IMR-90 (cell line): ENCODE measurements around the gene SCGB1A1. TPM values are rescaled to one million over a fixed set of nuclear protein-coding genes. Genes with fewer than 3 reads are reported as not detected.

Source experiments
- ATAC-seq: fragments of 200-7000 bp; cut with Tn5 transposase; 2 replicates; pipeline ENCODE4 v1.9.1; 2020; ENCODE audit warnings: low read depth, mild to moderate bottlenecking, moderate library complexity
- BruUV-seq: library from RNA; stranded (reverse); fragments of 400-500 nt; replicated peaks from 2 replicates; lab custom pipeline; 2021; lab: Mats Ljungman, UMichigan
- CTCF ChIA-PET: fragments of 300-600 bp; formaldehyde crosslinking; extraction: SDS; loops from one replicate; lab custom pipeline; 2021; ENCODE audit warnings: antibody characterized with exemption; lab: Yijun Ruan, JAX
- POLR2A ChIA-PET: fragments of 300-600 bp; sonication (Branson Sonifier 250); formaldehyde crosslinking; loops from one replicate; lab custom pipeline; 2022; ENCODE audit warnings: antibody characterized with exemption; ENCODE audit not compliant: unreplicated experiment; lab: Charles Lee
- DNase-seq: peaks from one replicate; pipeline ENCODE4 v3.0.0; 2013
- H2AFZ ChIP-seq: replicated peaks from 2 replicates; pipeline ENCODE3; 2013; ENCODE audit warnings: low read length, mild to moderate bottlenecking; ENCODE audit not compliant: poor library complexity
- H2AK5ac ChIP-seq: 2 replicates; pipeline ENCODE4 v1.6.1; 2013; ENCODE audit warnings: low read depth, low read length, inconsistent platforms
- H2AK9ac ChIP-seq: replicated peaks from 2 replicates; pipeline ENCODE3; 2013; ENCODE audit warnings: mild to moderate bottlenecking, low read depth, low read length, moderate library complexity; ENCODE audit not compliant: poor library complexity
- H2BK120ac ChIP-seq: 2 replicates; pipeline ENCODE4 v1.6.1; 2013; ENCODE audit warnings: low read depth, low read length, inconsistent platforms
- H2BK15ac ChIP-seq: 3 replicates; pipeline ENCODE4 v1.6.1; 2013; ENCODE audit warnings: low read depth, low read length, inconsistent platforms
- H2BK20ac ChIP-seq: 2 replicates; pipeline ENCODE4 v1.6.1; 2013; ENCODE audit warnings: low read depth, mild to moderate bottlenecking, inconsistent platforms, low read length, moderate library complexity
- H2BK5ac ChIP-seq: 2 replicates; pipeline ENCODE4 v1.6.1; 2013; ENCODE audit warnings: mild to moderate bottlenecking, low read depth, low read length, inconsistent platforms; ENCODE audit not compliant: poor library complexity, severe bottlenecking
- H3K14ac ChIP-seq: replicated peaks from 2 replicates; pipeline ENCODE4 v1.6.1; 2013; ENCODE audit warnings: low read depth, low read length, inconsistent platforms
- H3K18ac ChIP-seq: 2 replicates; pipeline ENCODE4 v1.6.1; 2013; ENCODE audit warnings: low read depth, low read length, control low read depth
- H3K23ac ChIP-seq: 2 replicates; pipeline ENCODE4 v1.6.1; 2013; ENCODE audit warnings: low read depth, low read length, inconsistent platforms
- H3K27ac ChIP-seq: 2 replicates; pipeline ENCODE4 v1.5.1; 2013; ENCODE audit warnings: mild to moderate bottlenecking, control low read depth, low read length; ENCODE audit not compliant: insufficient read depth
- H3K27me3 ChIP-seq: 2 replicates; pipeline ENCODE4 v1.6.1; 2013; ENCODE audit warnings: low read length; ENCODE audit not compliant: control insufficient read depth, insufficient read depth
- H3K36me3 ChIP-seq: 2 replicates; pipeline ENCODE4 v1.6.1; 2013; ENCODE audit warnings: low read length, mixed read lengths; ENCODE audit not compliant: control insufficient read depth, insufficient read depth
- H3K4ac ChIP-seq: 2 replicates; pipeline ENCODE4 v1.6.1; 2013; ENCODE audit warnings: low read depth, low read length, inconsistent platforms
- H3K4me1 ChIP-seq: 2 replicates; pipeline ENCODE4 v1.6.1; 2013; ENCODE audit warnings: low read length, mixed read lengths; ENCODE audit not compliant: control insufficient read depth, insufficient read depth
- H3K4me2 ChIP-seq: 2 replicates; pipeline ENCODE4 v1.6.1; 2013; ENCODE audit warnings: low read depth, mild to moderate bottlenecking, control low read depth, low read length, moderate library complexity
- H3K4me3 ChIP-seq: 2 replicates; pipeline ENCODE4 v1.5.1; 2013; ENCODE audit warnings: low read depth, mild to moderate bottlenecking, control low read depth, low read length, moderate library complexity; ENCODE audit not compliant: insufficient read depth
- H3K56ac ChIP-seq: 2 replicates; pipeline ENCODE4 v1.6.1; 2013; ENCODE audit warnings: low read length, inconsistent platforms; ENCODE audit not compliant: insufficient read depth; ENCODE audit errors: extremely low read depth
- H3K79me1 ChIP-seq, 2 experiments: 2 replicates each; pipeline ENCODE4 v1.6.1; 2013; ENCODE audit warnings: low read length in 2 of 2, inconsistent platforms in 1 of 2, low read depth in 1 of 2
- H3K9ac ChIP-seq: 2 replicates; pipeline ENCODE4 v1.6.1; 2013; ENCODE audit warnings: low read depth, low read length, control low read depth
- H3K9me1 ChIP-seq: 2 replicates; pipeline ENCODE4 v1.6.1; 2013; ENCODE audit warnings: low read length, inconsistent platforms; ENCODE audit not compliant: insufficient read depth
- H3K9me3 ChIP-seq: 2 replicates; pipeline ENCODE4 v1.6.1; 2013; ENCODE audit warnings: low read length; ENCODE audit not compliant: control insufficient read depth, insufficient read depth
- H4K20me1 ChIP-seq: 2 replicates; pipeline ENCODE4 v1.6.1; 2013; ENCODE audit warnings: low read length, inconsistent platforms; ENCODE audit not compliant: insufficient read depth
- H4K5ac ChIP-seq: 2 replicates; pipeline ENCODE4 v1.6.1; 2013; ENCODE audit warnings: mild to moderate bottlenecking, low read depth, low read length, control low read depth
- H4K8ac ChIP-seq, 2 experiments: 2 replicates each; pipeline ENCODE4 v1.6.1; 2013; ENCODE audit warnings: low read depth in 2 of 2, low read length in 2 of 2, control low read depth in 1 of 2, inconsistent platforms in 1 of 2
- H4K91ac ChIP-seq: 2 replicates; pipeline ENCODE4 v1.6.1; 2013; ENCODE audit warnings: low read depth, low read length, inconsistent platforms; ENCODE audit not compliant: insufficient read depth
- CHD1 ChIP-seq: IDR thresholded peaks from 2 replicates; pipeline ENCODE4 v1.6.1; 2012; ENCODE audit warnings: low read depth, low read length, improper control_type of control experiment
- MAZ ChIP-seq: IDR thresholded peaks from 2 replicates; pipeline ENCODE4 v1.6.1; 2012; ENCODE audit warnings: low read depth, mild to moderate bottlenecking, low read length, improper control_type of control experiment, moderate library complexity, borderline replicate concordance
- NFE2L2 ChIP-seq: fragments of 150-350 bp; IDR thresholded peaks from 2 replicates; pipeline ENCODE4 v1.6.1; 2016; ENCODE audit warnings: low read depth, mild to moderate bottlenecking, low read length
- RFX5 ChIP-seq: IDR thresholded peaks from 2 replicates; pipeline ENCODE4 v1.8.0; 2012; ENCODE audit warnings: low read depth, mild to moderate bottlenecking, low read length, moderate library complexity
- SMC3 ChIP-seq: fragments of 150-350 bp; IDR thresholded peaks from 2 replicates; pipeline ENCODE4 v1.6.1; 2016; ENCODE audit warnings: low read depth, mild to moderate bottlenecking, antibody characterized with exemption, low read length, moderate library complexity
- WGBS, 2 experiments: methylation state at CpG; one replicate each; pipeline versions ENCODE4 v1.1.5 to v1.1.7; 2013; ENCODE audit warnings: missing lambda C conversion rate in 2 of 2; ENCODE audit not compliant: insufficient read length in 1 of 2; ENCODE audit errors: extremely low coverage in 2 of 2; 5-methylcytosine and 5-hydroxymethylcytosine counted together
- dilution Hi-C: fragments of 300-500 bp; cut with HindIII; formaldehyde crosslinking; loops from one replicate; pipeline ENCODE4 v1.14.3; 2018; ENCODE audit warnings: low sequenced_read_pairs; ENCODE audit not compliant: unreplicated experiment
- in situ Hi-C: fragments of 300-500 bp; cut with MboI; formaldehyde crosslinking; loops from 3 replicates; pipeline ENCODE4 v1.14.3; 2019; ENCODE audit warnings: low sequenced_read_pairs, inconsistent platforms, mixed read lengths
- intact Hi-C: fragments of 100-400 bp; cut with micrococcal nuclease; formaldehyde crosslinking; loops from 2 replicates; pipeline ENCODE4 v1.10.0; 2022
- polyA plus RNA-seq, 3 experiments: library from polyadenylated mRNA; depleted of rRNA; stranded (reverse); fragments of >200 nt; gene quantifications; 2 replicates each; pipeline ENCODE4 v1.2.3, GENCODE V29; 2012; ENCODE audit warnings: low replicate concordance in 1 of 3
- total RNA-seq: library from RNA; depleted of rRNA; stranded (reverse); fragments of >200 nt; gene quantifications from 2 replicates; pipeline ENCODE4 v1.2.3, GENCODE V29; 2012
- TF ChIP-seq, protein P1 (sequence below): fragments of 150-350 bp; IDR thresholded peaks from 2 replicates; pipeline ENCODE4 v1.6.1; 2017; ENCODE audit warnings: mild to moderate bottlenecking, antibody characterized with exemption, low read length, low read depth

SCGB1A1 gene
- total and polyA plus RNA-seq, 2 of the 4 experiments (the other 2 are of a cell fraction), result not detected

DNA sequence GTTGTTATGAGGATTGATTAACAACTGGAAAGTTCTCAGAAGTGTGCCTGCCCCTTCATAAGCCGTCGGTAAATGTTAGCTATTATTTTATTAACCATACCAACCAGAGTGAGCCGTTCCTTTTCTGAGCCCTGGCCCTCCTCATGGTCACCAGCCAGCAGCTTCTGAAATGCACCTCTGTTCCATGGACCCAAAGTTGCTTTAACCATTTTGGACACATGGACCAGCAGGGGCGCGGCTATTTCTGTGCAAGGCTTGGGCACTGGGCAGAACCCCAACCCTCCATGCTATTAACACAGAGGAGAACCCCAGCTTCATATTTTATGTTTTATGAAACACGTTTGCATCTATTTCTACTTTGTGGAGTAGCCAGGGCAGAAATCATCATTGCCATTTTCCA lies 18.6 kb upstream of the SCGB1A1 start:
- Histone ChIP-seq H3K4me3 (no peak overlapping the region), H3K9me1 (no peaks in the 10 kb centered on the region), H4K5ac (no peak overlapping the region), H3K56ac (no peak overlapping the region), H3K27me3 (no peaks in the 10 kb centered on the region), H2AFZ (peak overlapping the region; percentile 5), H3K4ac (0 out of 2 replicates have a peak overlapping the region, but pooled peaks have one; percentile 15), H2BK15ac (no peak overlapping the region), H3K36me3 (no peaks in the 10 kb centered on the region), H2BK20ac (no peak overlapping the region), H2AK9ac (no peak overlapping the region), H3K27ac (no peak overlapping the region), H3K23ac (no peak overlapping the region), H3K9ac (no peak overlapping the region), H3K9me3 (no peaks in the 10 kb centered on the region), H3K18ac (no peak overlapping the region), H3K4me2 (no peak overlapping the region), H4K8ac (peak overlapping the region in 1 of 2 experiments; percentile 26; a peak in 1 of 4 replicates), H2BK5ac (no peak overlapping the region), H3K14ac (no peak overlapping the region; the same call in 1 of the 2 replicates), H3K79me1 (no peaks in the 10 kb centered on the region), H4K20me1 (no peaks in the 10 kb centered on the region), H3K4me1 (peaks cover 20% of the 10 kb centered on the region), H4K91ac (no peak overlapping the region), H2AK5ac (peak overlapping the region; percentile 18; the same call in 1 of the 2 replicates), H2BK120ac (no peak overlapping the region)
- ATAC-seq (no peak), DNase-seq (no peak)
- TF ChIP-seq, protein P1, sequence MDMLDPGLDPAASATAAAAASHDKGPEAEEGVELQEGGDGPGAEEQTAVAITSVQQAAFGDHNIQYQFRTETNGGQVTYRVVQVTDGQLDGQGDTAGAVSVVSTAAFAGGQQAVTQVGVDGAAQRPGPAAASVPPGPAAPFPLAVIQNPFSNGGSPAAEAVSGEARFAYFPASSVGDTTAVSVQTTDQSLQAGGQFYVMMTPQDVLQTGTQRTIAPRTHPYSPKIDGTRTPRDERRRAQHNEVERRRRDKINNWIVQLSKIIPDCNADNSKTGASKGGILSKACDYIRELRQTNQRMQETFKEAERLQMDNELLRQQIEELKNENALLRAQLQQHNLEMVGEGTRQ, result no peak
- TF ChIP-seq RFX5 (no peak), SMC3 (no peak), NFE2L2 (no peak), MAZ (no peak), CHD1 (no peak)
- ChIA-PET POLR2A (interaction anchor here (0.6 kb wide), 1 partner anchor 174 kb away, joined by 3 read pairs; no protein-coding TSS in a partner anchor), CTCF (interaction anchor here (1.0 to 2.2 kb wide), 4 partner anchors 25 to 161 kb away, joined by 3 to 9 read pairs (median 8); no protein-coding TSS in a partner anchor)
- dilution Hi-C loops (no loop called here), intact Hi-C loops (no loop called here), in situ Hi-C loops (no loop called here)
- BruUV-seq, result no TSS peak
- no CpG with 5 or more reads among the region's 6 CpGs for WGBS, 2 experiments
